Endothelial cell of umbilical vein (primary cell): ENCODE results near the gene YJU2.

Experiments
- GATA2 ChIP-seq: IDR thresholded peaks from 2 replicates; pipeline ENCODE4 v1.7.0; 2011; ENCODE audit warnings: low read depth, mild to moderate bottlenecking, moderate library complexity, mixed read lengths, low read length; ENCODE audit not compliant: insufficient read length, insufficient read depth
- JUN ChIP-seq: IDR thresholded peaks from 2 replicates; pipeline ENCODE4 v1.6.1; 2011; ENCODE audit warnings: borderline replicate concordance, low read depth; ENCODE audit not compliant: insufficient read length, insufficient read depth
- MYC ChIP-seq: IDR thresholded peaks from one replicate; pipeline ENCODE4 v1.6.1; 2011; ENCODE audit warnings: mild to moderate bottlenecking, low read depth, low read length
- POLR2A ChIP-seq: IDR thresholded peaks from 2 replicates; pipeline ENCODE4 v1.6.1; 2012; ENCODE audit warnings: low read depth, mild to moderate bottlenecking, control low read depth, low read length
- POLR2AphosphoS5 ChIP-seq: IDR thresholded peaks from 2 replicates; pipeline ENCODE4 v1.6.1; 2012; ENCODE audit warnings: low read depth, mild to moderate bottlenecking, control low read depth, low read length, moderate library complexity; ENCODE audit not compliant: insufficient read depth
- TF ChIP-seq, protein P1 (sequence below), 2 donors: IDR thresholded peaks; 1 replicate in 1 of 2; 2 replicates in 1 of 2; pipeline ENCODE4 v1.5.1; 2011; ENCODE audit warnings: low read length in 2 of 2, mild to moderate bottlenecking in 2 of 2, moderate library complexity in 2 of 2, control low read depth in 1 of 2, inconsistent platforms in 1 of 2, low read depth in 1 of 2; ENCODE audit not compliant: insufficient read depth in 1 of 2; ENCODE audit errors: extremely low read depth in 1 of 2
- TF ChIP-seq, protein P2 (sequence below): IDR thresholded peaks from 2 replicates; pipeline ENCODE4 v1.6.1; 2011; ENCODE audit not compliant: insufficient read depth, insufficient read length

DNA sequence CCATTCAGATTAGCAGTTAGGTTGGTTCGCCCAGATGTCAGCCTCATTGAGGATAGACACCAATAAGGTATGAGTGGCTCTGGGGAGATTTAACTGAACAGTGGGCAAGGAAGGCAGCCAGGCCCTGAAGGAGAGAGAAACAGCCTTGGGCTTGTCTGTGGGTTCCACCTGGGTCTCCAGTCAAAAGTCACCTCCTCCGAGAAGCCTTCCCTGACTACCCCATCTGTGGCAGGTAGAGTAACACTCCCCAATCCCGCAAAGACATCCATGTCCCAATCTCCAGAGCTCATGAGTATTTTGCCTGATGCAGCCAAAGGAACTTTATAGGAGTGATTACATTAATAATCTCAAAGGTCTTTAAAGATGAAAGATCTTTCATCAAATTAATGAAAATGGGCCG, 8.0 kb upstream of the YJU2 start:
- TF ChIP-seq, protein P1, sequence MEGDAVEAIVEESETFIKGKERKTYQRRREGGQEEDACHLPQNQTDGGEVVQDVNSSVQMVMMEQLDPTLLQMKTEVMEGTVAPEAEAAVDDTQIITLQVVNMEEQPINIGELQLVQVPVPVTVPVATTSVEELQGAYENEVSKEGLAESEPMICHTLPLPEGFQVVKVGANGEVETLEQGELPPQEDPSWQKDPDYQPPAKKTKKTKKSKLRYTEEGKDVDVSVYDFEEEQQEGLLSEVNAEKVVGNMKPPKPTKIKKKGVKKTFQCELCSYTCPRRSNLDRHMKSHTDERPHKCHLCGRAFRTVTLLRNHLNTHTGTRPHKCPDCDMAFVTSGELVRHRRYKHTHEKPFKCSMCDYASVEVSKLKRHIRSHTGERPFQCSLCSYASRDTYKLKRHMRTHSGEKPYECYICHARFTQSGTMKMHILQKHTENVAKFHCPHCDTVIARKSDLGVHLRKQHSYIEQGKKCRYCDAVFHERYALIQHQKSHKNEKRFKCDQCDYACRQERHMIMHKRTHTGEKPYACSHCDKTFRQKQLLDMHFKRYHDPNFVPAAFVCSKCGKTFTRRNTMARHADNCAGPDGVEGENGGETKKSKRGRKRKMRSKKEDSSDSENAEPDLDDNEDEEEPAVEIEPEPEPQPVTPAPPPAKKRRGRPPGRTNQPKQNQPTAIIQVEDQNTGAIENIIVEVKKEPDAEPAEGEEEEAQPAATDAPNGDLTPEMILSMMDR (IDR thresholded peaks at IDR 0.05; ENCODE audit: extremely low read depth in 1 of 2, insufficient read depth in 1 of 2, low read depth in 1 of 2, low read length in 2 of 2): no peak
- TF ChIP-seq JUN (no peak), POLR2AphosphoS5 (no peak), POLR2A (no peak), GATA2 (no peak), MYC (no peak)
- TF ChIP-seq, protein P2, sequence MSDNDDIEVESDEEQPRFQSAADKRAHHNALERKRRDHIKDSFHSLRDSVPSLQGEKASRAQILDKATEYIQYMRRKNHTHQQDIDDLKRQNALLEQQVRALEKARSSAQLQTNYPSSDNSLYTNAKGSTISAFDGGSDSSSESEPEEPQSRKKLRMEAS: no peak
